HEK293T (cell line): ENCODE measurements around the gene HCAR1.

Experiments used
- CTCF ChIA-PET: fragments of 350-600 bp; formaldehyde crosslinking; extraction: SDS; loops from one replicate; lab custom pipeline; 2021; ENCODE audit warnings: antibody characterized with exemption, inconsistent platforms; lab: Yijun Ruan, JAX
- POLR2A ChIA-PET: fragments of 350-600 bp; formaldehyde crosslinking; extraction: SDS; loops from one replicate; lab custom pipeline; 2020; ENCODE audit warnings: antibody characterized with exemption, inconsistent platforms; lab: Yijun Ruan, JAX
- DNase-seq: peaks from one replicate; pipeline ENCODE4 v3.0.0; 2012; ENCODE audit warnings: mixed read lengths; ENCODE audit errors: extremely low spot score
- ARNT ChIP-seq: fragments of 450-650 bp; IDR thresholded peaks from 2 replicates; pipeline ENCODE4 v1.6.1; 2017; ENCODE audit warnings: mild to moderate bottlenecking
- BHLHE40 ChIP-seq: fragments of 450-650 bp; IDR thresholded peaks from 2 replicates; pipeline ENCODE4 v1.6.1; 2016; ENCODE audit warnings: mild to moderate bottlenecking, moderate library complexity, borderline replicate concordance
- CTBP1 ChIP-seq: fragments of 450-650 bp; IDR thresholded peaks from 2 replicates; pipeline ENCODE4 v1.6.1; 2016; ENCODE audit warnings: borderline replicate concordance
- ELF4 ChIP-seq: fragments of 450-650 bp; IDR thresholded peaks from 2 replicates; pipeline ENCODE4 v1.6.1; 2017; ENCODE audit warnings: antibody characterized with exemption
- FOXA1 ChIP-seq: fragments of 450-650 bp; IDR thresholded peaks from 2 replicates; pipeline ENCODE4 v1.6.1; 2016; ENCODE audit warnings: mild to moderate bottlenecking
- FOXK2 ChIP-seq: fragments of 450-650 bp; IDR thresholded peaks from 2 replicates; pipeline ENCODE4 v1.6.1; 2016; ENCODE audit warnings: mild to moderate bottlenecking
- FOXM1 ChIP-seq: fragments of 450-650 bp; IDR thresholded peaks from 2 replicates; pipeline ENCODE4 v1.6.1; 2017; ENCODE audit warnings: mild to moderate bottlenecking, borderline replicate concordance
- HDGF ChIP-seq: fragments of 450-650 bp; IDR thresholded peaks from 2 replicates; pipeline ENCODE4 v1.6.1; 2017; ENCODE audit warnings: antibody characterized with exemption, borderline replicate concordance
- L3MBTL2 ChIP-seq: fragments of 450-650 bp; conservative IDR thresholded peaks from 2 replicates; pipeline ENCODE4 v1.6.1; 2016; ENCODE audit warnings: mild to moderate bottlenecking
- LEF1 ChIP-seq: fragments of 450-650 bp; IDR thresholded peaks from 2 replicates; pipeline ENCODE4 v1.6.1; 2017; ENCODE audit warnings: mild to moderate bottlenecking, borderline replicate concordance
- NFRKB ChIP-seq: fragments of 450-650 bp; IDR thresholded peaks from 2 replicates; pipeline ENCODE4 v1.6.1; 2016; ENCODE audit warnings: mild to moderate bottlenecking, moderate library complexity
- PKNOX1 ChIP-seq: fragments of 450-650 bp; IDR thresholded peaks from 2 replicates; pipeline ENCODE4 v1.6.1; 2016
- SP1 ChIP-seq: fragments of 450-650 bp; IDR thresholded peaks from 2 replicates; pipeline ENCODE4 v1.6.1; 2017
- SUZ12 ChIP-seq: fragments of 450-650 bp; IDR thresholded peaks from 2 replicates; pipeline ENCODE4 v1.6.1; 2016; ENCODE audit warnings: mild to moderate bottlenecking
- TARDBP ChIP-seq: fragments of 450-650 bp; IDR thresholded peaks from 2 replicates; pipeline ENCODE4 v1.6.1; 2016
- ZNF384 ChIP-seq: fragments of 450-650 bp; IDR thresholded peaks from 2 replicates; pipeline ENCODE4 v1.6.1; 2016

HCAR1 gene

DNA sequence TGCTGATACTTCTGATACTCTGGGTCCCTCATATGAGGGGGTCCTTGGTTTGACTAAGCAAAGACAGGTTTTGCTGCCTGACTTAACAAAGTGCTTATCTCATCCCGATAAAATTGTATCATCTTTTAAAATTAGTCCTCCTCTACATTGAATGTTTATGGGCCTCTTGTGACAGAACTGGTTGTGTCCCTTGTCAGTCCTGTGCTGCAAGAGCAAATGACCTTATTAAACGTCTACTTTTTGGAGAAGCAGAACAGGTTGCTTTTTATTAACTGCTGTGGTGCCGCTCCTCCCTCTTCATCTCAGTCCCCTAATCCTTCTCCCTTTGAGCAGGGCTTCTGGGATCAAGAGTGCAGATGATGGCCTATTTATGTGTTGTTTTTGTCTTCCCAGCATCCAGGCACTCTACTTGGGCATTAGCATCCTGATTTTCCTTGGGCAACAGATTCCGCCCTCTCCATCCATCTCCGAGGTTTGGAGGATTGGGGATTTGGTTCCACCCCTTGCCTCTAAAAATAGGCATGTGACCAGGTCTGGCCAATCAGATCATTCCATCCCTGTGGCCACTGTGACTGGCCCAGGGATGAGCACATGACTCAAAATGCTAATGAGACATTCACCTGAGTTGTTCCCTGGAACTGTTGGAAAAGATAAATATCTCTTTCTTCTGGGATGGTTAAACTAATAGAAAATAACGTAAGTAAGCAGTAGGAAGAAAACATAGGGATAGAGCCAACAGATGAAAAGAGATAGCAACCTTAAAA lies 19.1 kb upstream of the HCAR1 start:
- POLR2A ChIA-PET = no interaction called here

GRCh38 chr12:122747224-122748135 lies 16.8 kb upstream of the HCAR1 start:
- no peak for DNase-seq
- POLR2A ChIA-PET = no interaction called here
- TF ChIP-seq SP1 (no peak), SUZ12 (no peak), ELF4 (no peak), BHLHE40 (no peak), FOXA1 (no peak), TARDBP (no peak), ZNF384 (no peak), CTBP1 (no peak), HDGF (no peak), L3MBTL2 (no peak), LEF1 (no peak), FOXK2 (no peak)
- CTCF ChIA-PET = no interaction called here

More for the DNA sequence above, 19.1 kb upstream of the HCAR1 start:
- CTCF ChIA-PET = no interaction called here
- DNase-seq = peak; percentile 85
- TF ChIP-seq PKNOX1 (no peak), TARDBP (no peak), ARNT (no peak), FOXA1 (no peak), SUZ12 (no peak), L3MBTL2 (no peak; the same call in 1 of the 2 replicates), NFRKB (no peak), ELF4 (no peak), LEF1 (no peak), SP1 (no peak), FOXK2 (no peak), CTBP1 (no peak), ZNF384 (no peak), FOXM1 (no peak), HDGF (no peak), BHLHE40 (no peak)

GRCh38 chr12:122743895-122744525 lies 13.4 kb upstream of the HCAR1 start:
- POLR2A ChIA-PET = no interaction called here
- DNase-seq = no peak
- TF ChIP-seq TARDBP (no peak), FOXM1 (no peak)
- CTCF ChIA-PET = interaction anchor here (1.0 kb wide), 1 partner anchor 21 kb away, joined by 3 read pairs; no protein-coding TSS in a partner anchor

DNA sequence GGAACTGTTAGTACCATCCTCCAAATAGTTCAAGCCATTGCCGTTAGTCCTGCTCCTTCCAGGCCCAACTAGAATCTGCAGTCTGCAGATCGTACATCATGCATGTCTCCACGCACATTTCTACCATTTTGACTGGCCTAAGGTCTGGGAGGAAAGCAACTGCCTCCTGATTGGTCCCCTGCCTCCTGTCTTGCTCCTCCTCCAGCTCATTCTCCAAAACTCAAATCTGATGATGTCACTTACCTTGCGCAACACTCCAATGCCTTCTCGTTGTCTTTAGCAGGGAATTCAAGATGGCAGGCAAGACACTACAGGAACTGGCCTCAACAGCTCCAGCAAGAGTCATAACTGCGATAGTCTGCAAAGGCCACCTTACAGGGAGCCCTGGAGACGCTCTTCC lies 9.7 kb upstream of the HCAR1 start:
- CTCF ChIA-PET = no interaction called here
- no peak for TF ChIP-seq FOXM1
- TF ChIP-seq ZNF384 = no peak
- TF ChIP-seq ARNT = no peak
- no peak for TF ChIP-seq CTBP1
- TF ChIP-seq HDGF = no peak
- TF ChIP-seq SUZ12 = no peak
- TF ChIP-seq BHLHE40 = no peak
- no peak for TF ChIP-seq SP1
- TF ChIP-seq FOXK2 = no peak
- no peak for TF ChIP-seq PKNOX1
- no peak for TF ChIP-seq FOXA1
- TF ChIP-seq NFRKB = no peak
- TF ChIP-seq LEF1 = no peak
- no peak for TF ChIP-seq ELF4
- TF ChIP-seq L3MBTL2 = no peak
- POLR2A ChIA-PET = no interaction called here

GRCh38 chr12:122738571-122738970 lies 7.9 kb upstream of the HCAR1 start:
- CTCF ChIA-PET = no interaction called here
- TF ChIP-seq SP1 (no peak), CTBP1 (no peak), TARDBP (no peak), BHLHE40 (no peak), PKNOX1 (no peak), LEF1 (no peak)
- DNase-seq = no peak
- POLR2A ChIA-PET = interaction anchor here (1.1 kb wide), 1 partner anchor 14 kb away, joined by 3 read pairs; the partner anchor contains the start of gene DENR

More for the DNA sequence above, 9.7 kb upstream of the HCAR1 start:
- DNase-seq = no peak
